OCI-LY3 (cell line): Measurements from ENCODE around the gene ANKFN1.

Experiments
- EZH2phosphoT487 ChIP-seq: fragments of 200-600 bp; shearing (Covaris generic); IDR thresholded peaks from 2 replicates; pipeline ENCODE4 v1.6.1; 2018; ENCODE audit warnings: antibody characterized with exemption, mixed run types, low read depth
- TF ChIP-seq, protein P1 (sequence below): fragments of 200-600, 300-600 bp; sonication (generic); IDR thresholded peaks from 2 replicates; pipeline ENCODE4 v1.5.1; 2014; ENCODE audit warnings: antibody characterized with exemption, low read length, low read depth

DNA sequence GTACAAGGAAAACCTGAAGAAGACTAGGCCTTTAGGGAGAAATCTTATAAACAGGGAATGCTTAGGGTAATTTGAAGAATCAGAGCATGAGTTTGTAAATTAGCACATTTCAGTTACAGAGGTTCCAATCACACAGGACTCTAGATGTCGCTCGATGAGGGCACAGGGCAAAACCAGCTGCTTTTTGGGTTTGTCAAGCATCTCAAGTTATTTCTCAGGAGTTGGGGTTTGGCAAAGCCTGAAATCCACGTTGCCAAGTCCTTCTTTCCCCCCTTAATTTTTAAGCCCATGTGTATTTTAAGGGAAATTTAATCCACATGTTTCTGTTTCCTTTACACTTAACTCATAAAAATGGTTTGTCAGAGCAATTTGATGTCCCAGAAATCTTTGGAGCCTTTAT is 146.9 kb downstream of the ANKFN1 start:
- TF ChIP-seq, protein P1, sequence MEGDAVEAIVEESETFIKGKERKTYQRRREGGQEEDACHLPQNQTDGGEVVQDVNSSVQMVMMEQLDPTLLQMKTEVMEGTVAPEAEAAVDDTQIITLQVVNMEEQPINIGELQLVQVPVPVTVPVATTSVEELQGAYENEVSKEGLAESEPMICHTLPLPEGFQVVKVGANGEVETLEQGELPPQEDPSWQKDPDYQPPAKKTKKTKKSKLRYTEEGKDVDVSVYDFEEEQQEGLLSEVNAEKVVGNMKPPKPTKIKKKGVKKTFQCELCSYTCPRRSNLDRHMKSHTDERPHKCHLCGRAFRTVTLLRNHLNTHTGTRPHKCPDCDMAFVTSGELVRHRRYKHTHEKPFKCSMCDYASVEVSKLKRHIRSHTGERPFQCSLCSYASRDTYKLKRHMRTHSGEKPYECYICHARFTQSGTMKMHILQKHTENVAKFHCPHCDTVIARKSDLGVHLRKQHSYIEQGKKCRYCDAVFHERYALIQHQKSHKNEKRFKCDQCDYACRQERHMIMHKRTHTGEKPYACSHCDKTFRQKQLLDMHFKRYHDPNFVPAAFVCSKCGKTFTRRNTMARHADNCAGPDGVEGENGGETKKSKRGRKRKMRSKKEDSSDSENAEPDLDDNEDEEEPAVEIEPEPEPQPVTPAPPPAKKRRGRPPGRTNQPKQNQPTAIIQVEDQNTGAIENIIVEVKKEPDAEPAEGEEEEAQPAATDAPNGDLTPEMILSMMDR = no peak
- TF ChIP-seq EZH2phosphoT487 = no peak
